SIG-M5 treated with dmso at 0.1 percent for 504 hours (cell line): ENCODE data around the gene TET3.
"Not testable (repeated sequence)": the region's sequence is repeated elsewhere in the genome, so short reads cannot be mapped to it uniquely, and the experiment has no call there.

Experiments
- DNase-seq: peaks from one replicate; lab custom pipeline; 2025; ENCODE audit not compliant: unreplicated experiment; lab: John Stamatoyannopoulos, UW

The TET3 gene

DNA sequence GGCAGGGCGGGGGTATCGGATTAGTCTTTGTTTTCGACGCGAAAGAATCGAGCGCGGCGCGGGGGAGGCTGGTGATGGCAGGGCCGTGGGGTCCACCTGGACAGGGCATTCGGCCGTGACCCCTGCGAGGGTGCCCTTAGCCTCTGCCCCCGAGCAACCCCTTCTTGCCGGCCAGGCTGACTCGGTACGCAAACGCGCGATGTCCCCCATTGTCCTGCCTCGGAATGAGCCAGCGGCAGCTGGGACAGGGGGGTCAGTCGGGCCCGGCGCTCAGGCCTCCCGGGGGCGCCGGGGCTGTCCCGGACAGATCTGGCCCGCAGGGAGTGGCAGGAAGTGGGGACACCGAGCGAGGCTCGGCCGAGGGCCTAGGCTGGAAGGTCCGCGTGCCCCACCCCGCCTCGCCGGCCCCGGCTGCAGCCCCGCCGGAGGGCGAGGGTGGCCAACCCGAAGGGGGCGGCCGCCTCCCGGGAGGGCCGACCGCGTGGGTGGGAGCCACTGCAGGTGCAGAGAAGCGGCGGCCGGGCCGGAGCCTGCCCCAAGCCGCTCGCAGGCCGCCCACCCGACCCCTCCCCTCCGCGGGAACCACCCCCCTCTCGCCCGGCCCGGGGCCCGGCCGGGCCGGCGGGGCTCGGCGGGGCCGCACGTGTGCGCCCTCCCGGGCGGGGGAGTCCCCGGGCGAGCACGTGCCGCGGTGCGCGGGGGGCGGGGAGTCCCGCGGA is at the start of gene TET3:
Gene TET3, plus strand, starts transcription at position 708 of the 719 bp plus-strand sequence. CDS start 1,494 bp downstream, outside the sequence.
- no peak for DNase-seq

DNA sequence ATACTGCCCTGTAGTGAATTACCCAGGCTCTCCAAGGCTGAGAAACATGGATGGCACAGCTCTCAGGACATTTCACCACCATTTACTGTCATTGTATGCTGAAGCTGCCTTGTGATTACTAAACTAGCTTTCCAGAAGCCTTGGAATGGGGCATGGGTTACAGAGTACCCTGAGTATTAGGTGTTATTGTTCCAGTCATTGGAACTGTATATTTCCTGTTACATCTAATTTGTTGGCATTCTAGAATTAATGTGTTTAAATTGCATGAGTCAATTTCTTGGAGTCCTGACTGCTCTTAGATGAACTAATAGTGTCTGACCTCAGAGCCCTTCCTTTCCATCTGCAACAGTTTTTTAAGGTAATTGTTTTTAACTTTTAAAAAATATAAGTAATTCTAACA is 49.1 kb upstream of the TET3 start:
- DNase-seq = no peak

GRCh38 chr2:73937103-73937885 is 47.4 kb upstream of the TET3 start:
- no peak for DNase-seq

DNA sequence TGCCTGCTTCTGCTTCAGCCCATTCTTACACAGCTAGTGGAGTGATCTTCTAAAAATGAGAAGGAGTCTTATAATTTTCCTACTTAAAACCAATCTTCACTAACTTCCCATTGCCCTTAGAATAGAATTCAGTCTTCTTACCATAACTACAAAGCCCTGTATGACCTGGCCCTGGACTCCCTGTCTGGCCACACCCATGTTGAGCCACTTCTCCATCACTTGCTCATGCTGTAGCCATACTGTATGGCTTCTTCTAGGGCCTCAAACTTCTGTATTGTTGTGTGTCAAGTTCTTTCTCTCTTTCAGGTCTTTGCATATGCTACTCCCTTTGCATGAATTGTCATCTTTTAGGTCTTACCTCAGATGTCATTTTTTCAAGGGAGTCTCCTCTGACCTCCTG is 46.8 kb upstream of the TET3 start:
- DNase-seq = no peak

- no peak for DNase-seq
These were observed 45.9 kb upstream of the TET3 start for GRCh38 chr2:73938718-73939352.

DNA sequence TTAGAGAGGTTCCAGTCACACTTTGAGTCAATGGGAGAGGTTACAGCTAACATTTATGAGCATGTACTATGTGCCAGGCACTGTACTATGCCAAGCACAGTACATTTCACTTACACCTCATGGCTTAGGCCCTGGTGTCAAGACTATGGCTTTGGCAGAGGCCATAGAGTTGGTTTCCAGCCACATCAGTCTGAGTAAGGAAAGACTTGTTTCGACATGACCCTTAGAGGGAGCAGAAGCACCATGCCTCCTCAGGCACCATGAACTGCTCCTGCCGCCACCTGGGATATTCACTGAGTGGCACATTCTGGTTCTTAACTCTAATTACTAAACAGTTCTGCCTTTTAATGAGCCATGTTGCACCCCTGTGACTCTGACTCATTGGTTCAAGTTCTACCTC is 45.3 kb upstream of the TET3 start:
- DNase-seq = peak; percentile 14

DNA sequence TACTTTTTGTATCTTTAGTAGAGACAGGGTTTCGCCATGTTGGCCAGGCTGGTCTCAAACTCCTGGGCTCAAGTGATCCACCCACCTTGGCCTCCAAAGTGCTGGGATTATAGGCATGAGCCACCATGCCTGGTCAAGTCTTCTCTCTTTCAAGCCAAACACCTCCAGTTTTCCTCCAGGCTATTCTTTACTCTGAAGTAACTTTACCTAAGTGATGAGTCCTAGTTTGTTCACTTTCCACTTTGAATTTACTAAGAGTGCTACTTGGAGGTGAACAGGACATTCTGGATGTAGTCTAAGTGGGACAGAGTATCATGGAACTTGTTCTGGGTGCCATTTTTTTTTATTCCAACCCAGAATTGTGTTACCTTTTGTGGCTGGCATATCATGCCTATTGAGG is 44.6 kb upstream of the TET3 start:
- not testable (repeated sequence) for DNase-seq

GRCh38 chr2:73942664-73943063 is 42.0 kb upstream of the TET3 start:
- DNase-seq = no peak

DNA sequence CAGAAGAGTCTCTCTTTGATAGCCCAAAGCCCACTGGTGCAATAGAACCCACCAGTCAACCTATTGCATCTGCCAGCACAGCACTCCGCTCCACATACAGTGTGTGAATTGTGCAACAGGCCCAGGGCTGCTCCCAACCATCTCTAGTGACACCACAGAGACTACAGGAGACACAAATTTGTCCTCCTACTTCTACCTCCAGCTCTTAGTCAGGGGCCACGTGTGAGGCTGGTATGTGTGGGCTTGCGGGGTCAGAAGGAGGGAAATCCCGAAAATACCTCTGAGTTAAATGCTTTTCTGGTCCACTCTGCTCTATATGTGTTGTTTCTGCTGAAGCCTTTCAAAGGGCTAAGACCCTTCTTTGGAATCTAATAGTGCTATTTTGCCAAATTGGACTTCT is 40.0 kb upstream of the TET3 start:
- no peak for DNase-seq

DNA sequence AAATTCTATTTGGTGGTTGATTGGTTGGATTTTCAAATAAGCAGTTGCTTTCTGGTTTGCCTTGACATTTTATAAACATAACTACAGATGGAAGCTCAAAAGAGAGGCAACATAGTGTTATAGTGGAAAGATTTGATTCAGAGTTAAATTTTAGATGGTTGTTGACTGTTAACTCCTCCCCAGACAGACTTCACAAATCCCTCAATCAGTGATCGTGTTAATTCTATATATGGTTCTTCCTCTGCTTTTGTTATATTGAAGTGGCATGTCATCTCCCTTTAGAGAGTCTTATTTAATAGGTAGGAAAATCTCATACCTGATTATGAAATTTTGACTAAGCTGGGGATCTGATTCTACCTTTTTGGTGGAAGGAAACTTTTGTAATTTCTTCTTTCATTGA is 38.5 kb upstream of the TET3 start:
- DNase-seq = no peak

GRCh38 chr2:73946666-73947065 is 38.0 kb upstream of the TET3 start:
- no peak for DNase-seq

GRCh38 chr2:73947412-73948018 is 37.2 kb upstream of the TET3 start:
- peak; percentile 12 for DNase-seq

DNA sequence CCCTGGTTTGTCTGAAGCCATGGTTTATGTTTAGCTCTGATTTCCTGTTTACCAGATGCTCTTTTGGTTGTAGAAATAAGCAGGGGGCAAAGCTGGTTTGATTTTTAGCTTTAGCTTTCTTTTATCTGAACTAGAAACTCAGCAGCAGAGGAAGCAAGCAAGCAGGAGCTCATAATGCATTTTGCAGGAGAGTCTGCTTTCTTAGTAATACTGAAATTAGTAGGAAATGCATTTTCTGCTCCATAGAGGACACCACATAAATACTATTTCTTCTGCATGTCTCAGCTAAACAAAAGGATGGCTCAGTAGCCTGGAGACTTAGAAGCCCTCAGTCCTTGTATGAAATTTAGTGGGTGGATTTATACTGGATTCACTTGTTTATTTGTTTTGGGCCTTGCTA is 34.9 kb upstream of the TET3 start:
- no peak for DNase-seq

- peak; percentile 70 for DNase-seq
These were observed 31.9 kb upstream of the TET3 start for GRCh38 chr2:73952499-73953446.

GRCh38 chr2:73956218-73956865 is 28.4 kb upstream of the TET3 start:
- DNase-seq = no peak

DNA sequence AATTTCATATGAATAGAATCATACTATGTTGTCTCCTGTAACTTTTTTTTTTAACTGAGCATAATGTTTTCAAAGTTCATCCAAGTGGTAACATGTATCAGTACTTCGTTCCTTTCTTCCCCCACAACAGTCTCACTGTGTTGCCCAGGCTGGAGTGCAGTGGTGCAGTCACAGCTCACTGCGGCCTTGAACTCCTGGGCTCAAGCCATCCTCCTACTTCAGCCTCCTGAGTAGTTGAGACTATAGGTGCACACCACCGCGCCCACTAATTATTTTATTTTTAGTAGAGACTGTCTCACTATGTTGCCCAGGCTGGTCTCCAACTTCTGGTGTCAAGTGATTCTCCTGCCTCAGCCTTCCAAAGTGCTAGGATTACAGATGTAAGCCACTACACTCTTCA is 23.4 kb upstream of the TET3 start:
- DNase-seq = no peak

- no peak for DNase-seq
These were observed 22.7 kb upstream of the TET3 start for GRCh38 chr2:73961823-73962615.

DNA sequence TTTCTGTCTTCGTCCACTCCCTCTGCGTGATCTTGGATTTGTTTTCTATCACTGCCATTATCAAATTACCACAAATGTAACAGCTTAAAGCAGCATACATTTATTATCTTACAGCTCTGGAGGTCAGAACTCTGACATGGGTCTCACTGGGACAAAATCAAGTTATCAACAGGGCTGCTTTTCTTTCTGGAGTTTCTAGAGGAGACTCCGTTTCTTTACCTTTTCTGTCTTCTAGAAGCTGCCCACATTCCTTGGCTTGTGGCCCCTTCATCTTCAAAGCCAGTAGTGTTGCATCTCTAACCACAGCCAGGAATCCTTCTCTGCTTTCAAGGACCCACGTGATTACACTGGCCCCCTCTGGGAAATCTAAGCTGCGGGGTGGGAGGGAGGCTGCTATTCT is 21.9 kb upstream of the TET3 start:
- no peak for DNase-seq
